HT-29 (cell line): Measurements from ENCODE around the gene HOXA6. TPM values are rescaled to one million over a fixed set of nuclear protein-coding genes. Genes with fewer than 3 reads are reported as not detected.

ENCODE experiments used
- DNase-seq: peaks from one replicate; pipeline ENCODE4 v3.0.0-alpha.2; 2015; ENCODE audit warnings: low spot score
- total RNA-seq: library from RNA; depleted of rRNA; stranded (reverse); fragments of >200 nt; shearing (Covaris generic); gene quantifications from 2 replicates; pipeline ENCODE4 v1.2.3, GENCODE V29; 2014

The HOXA6 gene
- total RNA-seq, 1 experiment from 2014 or later, result 25.5 TPM

DNA sequence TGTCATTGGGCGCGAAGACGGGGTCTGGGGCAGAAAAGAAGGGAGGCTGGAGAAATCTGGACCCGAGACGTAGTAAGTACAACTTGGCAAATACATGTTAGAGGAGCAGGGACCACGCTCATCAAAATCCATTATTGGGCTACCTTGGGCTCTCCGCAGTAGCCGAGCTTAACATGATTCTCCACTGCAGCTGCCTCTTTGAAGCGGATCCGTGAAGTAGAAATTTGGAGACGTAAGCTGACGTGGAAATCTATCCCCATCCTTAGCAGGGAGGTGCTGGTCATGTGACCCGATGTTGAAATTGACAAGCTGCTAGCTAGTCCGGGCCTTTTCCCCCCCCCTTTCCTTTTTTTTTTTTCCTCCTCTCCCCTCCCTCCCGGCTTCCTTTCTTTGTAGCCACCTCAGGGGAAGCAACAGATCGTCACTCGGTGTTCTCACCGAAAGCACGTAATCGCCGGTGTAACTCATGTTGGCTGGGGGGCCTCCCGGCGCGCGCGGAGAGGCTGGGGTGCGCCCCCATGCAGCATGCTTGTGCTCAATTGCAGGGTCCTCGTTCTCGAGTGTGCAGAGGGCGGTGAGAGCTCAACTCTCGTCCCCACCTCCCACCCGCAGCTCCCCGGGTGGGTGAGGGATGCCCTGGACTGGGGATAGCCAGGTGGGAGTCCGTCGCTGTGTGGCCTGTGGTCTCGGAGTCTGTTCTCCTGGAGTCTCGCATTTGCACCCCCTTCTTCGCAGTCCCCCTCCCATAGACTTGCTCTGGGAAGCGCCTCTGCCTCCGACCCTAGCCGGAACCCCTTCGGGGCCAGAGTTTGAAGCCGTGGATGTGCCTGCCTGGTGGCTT lies 37.7 kb upstream of the HOXA6 start, which contains the start of gene HOXA11:
Gene HOXA11, minus strand, starts transcription at position 220 of the 841 bp plus-strand sequence. Its CDS starts 88 bp downstream, at position 132.
- DNase-seq, result peak; percentile 70

GRCh38 chr7:27184337-27185012 lies 36.9 kb upstream of the HOXA6 start:
- DNase-seq, result peak; percentile 80

DNA sequence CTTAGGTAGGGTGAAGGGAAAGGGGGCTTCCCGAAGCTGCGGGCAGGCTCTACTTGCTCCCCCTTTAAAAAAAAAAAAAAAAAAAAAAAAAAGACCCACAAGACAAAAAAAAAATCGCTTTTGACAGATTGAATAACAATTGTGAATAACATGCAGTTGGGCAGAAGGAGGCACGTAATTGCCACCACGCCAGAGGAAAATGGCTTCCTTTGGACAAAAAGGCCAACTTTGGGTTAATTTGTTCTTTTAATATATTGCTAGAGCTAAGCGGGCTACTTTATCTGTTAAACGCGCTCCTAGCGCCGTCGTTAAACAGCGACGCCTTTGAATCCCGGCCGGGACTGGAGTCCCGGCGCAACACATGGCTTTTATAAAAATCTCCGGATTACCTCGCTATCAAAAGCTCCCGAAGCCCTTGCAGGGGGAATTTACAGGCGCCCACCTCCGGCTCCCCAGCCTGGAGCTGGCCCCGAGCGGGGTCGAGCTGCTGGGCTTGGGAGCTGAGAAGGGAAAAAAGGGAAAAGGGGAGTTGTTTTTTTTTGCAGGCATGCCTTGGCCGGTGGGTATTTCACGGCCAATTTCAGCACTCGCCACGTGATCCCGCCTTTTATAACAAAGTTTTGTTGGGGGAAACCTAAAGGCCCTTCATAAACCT lies 36.2 kb upstream of the HOXA6 start:
- DNase-seq, result no peak

- DNase-seq, result no peak
These were observed 35.5 kb upstream of the HOXA6 start for GRCh38 chr7:27182861-27183681.

DNA sequence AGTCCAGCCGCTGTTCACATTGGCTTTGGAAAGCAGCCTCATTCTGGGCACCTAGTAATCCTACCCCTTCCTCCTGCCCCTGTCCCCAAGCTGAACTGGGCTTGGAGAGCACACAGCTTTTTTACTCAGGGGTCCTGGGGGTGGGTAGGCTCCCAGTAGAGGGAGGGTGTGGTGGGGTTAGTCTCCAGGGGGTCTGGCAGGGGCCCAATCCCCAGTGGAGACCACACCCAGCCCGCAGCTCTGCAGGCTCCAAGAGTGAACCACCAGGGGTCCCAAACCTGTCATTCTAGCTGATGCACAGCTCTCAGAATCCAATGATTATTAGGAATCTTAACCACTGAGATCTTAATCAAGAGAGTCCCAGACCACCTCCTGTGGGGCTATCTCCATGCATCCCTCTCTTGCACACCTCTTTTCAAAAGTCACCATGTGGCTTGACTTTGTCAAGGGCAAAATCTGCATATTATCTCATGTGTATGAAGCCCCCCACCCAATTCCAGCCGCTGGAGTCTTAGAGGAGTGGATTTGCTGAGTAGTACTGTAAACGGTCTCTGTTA lies 34.8 kb upstream of the HOXA6 start:
- DNase-seq, result peak; percentile 64

DNA sequence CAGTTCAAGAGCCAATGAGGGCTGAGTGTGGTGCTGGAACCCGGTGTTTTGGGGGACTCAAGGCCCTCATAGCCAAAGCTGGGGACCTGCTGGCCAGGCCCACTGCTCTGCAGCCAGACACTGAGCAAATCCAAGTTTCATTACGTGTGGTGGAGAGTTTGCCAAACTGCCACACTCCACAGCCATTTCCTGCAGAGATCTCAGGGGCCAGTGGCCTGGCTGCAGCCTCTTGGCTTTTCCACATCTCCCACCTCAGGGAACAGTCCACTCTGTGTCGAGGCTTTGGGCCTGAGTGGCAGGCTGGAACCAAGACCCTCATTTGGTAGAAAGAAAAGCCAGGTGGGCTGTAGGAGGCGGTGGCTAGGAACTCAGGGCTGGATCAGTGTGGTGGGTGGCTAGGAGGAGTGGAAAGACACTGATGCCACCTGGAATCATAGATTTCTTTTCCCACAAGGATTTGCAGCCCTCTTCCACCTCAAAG lies 34.3 kb upstream of the HOXA6 start:
- DNase-seq, result peak; percentile 65

DNA sequence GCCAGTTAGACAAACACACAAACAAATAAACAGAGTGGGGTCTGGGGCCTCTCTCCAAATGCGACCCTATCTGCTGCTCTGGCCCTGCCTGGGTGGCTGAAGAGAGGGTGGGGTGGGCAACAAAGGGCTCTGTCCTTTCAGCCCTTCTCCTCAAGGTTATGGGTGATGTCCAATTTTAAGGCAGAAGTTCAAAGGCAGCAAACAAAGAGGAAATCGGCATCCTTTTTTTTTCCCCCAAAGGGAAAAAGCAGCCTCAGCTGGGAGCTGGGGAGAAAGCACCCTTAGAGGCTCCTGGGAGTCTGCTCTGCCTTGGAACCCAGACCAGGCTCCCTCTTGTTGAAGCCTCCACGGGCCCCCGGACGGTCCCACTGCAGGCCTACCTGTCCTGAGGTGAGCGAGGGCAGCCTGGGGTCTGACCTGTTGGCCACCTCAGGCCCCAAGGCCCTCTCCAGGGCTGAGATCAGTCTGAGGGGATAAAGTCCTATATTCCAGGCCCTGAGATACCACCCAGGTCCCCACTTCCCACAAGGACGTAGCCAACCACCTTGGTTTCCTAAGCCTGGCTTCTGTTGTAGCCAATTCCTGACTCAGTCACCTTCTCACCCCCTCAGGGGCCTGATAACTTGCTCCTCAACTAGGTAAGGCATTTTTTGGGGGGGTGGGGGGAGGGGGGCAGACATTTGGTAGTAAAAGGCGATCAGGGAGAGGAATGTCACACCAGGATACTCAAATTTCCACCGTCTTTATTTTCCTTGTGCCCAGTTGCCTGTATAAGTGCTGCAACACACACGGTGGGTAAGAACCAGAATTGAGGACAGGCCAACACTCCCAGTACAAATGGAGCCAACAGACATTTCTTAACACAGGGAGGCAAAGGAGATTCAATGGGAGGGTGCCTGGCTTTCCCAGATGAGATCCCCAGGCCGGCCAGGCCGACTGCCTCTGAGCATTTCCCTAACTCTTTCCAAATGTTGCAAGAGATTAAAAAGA lies 33.2 kb upstream of the HOXA6 start:
- peak; percentile 66 for DNase-seq

DNA sequence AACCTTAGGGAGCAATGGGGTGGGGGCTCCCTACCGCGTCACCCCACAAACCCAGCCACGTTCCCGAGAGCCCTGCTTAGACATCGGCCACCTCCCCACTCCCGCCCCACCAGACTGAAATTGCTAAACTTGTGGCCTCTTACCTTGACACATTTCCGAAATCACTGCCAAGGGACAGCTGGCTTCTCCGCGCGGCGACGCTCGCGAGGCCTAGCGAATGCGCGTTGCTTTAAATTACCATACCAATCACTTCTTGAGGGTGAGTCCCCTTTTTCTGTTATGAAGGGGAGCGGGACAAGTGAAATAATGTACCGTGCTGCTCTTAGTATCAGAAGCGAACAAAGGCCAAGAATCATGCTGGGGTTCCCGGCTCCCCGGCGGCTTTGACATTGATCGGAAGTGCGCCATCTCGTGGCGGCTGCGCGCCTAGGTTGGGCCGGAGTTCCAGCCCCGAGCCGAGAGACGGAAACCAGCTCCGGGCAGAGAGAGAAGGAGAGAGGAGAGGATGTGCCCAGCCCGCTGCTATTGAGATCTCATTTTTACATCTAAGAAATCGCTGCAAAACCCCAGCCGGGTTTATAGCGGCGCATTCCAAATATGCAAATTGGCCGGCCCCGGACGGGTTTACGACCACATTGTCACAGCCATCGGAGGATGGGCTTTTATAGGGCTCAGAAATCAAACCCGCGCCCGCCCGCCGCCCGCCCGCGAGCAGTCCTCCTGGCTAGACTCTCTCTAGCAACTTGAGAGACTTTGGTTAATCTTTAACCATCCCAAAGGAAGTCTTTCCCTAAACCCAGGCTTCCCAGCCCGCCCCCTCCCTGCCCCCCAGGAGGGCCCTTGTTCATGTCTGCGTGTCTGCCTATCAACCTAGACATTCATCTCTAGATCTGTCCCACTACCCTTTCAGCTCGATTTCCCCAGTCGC lies 32.2 kb upstream of the HOXA6 start:
- DNase-seq, result peak; percentile 71

DNA sequence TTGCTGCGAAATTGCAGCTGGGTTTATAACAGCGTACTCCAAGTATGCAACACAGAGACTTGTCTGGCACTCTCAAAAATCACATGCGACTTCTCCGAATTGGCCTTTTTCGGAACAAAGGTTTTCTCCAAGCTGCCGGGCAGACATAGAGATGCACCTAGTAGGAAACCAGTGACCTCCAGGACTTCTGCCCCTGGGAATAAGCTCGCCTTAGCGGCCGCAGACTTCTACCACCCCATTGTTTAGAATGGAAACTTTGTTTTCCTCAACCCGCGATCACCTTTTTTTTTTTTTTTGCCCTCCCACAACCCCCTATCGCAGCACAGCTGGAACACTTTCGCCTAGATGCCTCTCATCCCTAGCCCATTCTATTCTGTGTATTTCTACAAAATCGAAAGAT lies 31.5 kb upstream of the HOXA6 start:
- peak; percentile 61 for DNase-seq

DNA sequence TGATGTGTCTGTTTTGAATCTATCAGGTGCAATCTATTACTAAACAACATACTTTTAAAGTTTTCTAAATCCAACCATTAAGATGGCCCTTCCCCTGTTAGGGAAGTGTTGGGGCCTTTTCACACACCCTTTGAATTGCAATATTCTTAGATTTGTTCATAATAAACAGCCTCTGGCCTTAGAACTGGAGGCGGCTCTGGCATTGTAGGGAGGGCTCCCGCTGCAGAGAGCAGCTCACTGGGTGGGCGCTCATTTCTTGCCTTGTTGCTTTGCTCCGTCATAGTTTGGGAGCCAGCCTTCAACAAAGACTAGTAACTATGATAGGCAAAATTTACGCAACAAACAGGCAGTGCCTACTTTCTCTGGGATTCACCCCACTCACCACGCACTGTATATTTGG lies 30.8 kb upstream of the HOXA6 start:
- DNase-seq, result no peak

DNA sequence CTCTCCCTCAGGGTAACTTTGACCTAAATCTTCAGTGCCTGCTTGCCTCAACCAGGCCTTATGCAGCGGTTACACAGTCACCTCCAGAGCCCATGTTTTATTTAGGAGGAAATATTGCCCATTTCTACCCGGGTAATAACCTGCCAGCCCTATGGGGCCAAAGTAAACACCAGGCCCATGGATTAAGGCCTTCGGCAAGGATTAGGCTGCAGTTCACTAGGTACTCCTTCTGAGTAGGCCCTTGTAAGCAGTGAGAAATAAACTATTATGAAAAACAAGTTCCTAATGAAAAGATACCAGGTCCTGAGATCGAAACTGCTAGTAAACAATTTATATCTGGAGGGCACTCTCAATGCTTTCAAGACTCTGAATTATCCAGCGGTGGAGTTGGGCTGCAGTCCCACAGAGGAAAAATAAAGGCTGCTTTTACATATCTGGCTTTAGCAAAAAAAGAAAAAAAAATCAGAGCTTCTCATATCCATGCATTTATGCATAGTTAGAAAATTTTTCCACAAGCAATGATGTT lies 30.3 kb upstream of the HOXA6 start:
- peak; percentile 80 for DNase-seq

GRCh38 chr7:27176962-27177794 lies 29.6 kb upstream of the HOXA6 start:
- DNase-seq, result peak; percentile 83

DNA sequence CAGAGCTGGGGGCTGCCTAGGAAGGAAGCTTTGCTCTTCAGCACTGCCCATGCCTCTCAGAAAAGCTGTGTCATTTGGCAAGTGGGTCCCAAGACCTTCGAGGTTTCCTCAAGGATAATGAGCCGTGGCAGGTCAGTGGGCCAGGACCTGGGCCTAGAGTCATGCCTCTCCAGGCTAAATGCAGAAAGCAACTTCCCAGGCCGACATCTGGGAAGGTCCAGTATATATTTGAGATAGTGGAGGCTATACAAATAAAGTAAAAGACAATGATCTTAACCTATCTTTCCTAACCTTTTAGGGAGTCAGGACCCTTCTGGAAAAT lies 28.9 kb upstream of the HOXA6 start:
- DNase-seq, result no peak

DNA sequence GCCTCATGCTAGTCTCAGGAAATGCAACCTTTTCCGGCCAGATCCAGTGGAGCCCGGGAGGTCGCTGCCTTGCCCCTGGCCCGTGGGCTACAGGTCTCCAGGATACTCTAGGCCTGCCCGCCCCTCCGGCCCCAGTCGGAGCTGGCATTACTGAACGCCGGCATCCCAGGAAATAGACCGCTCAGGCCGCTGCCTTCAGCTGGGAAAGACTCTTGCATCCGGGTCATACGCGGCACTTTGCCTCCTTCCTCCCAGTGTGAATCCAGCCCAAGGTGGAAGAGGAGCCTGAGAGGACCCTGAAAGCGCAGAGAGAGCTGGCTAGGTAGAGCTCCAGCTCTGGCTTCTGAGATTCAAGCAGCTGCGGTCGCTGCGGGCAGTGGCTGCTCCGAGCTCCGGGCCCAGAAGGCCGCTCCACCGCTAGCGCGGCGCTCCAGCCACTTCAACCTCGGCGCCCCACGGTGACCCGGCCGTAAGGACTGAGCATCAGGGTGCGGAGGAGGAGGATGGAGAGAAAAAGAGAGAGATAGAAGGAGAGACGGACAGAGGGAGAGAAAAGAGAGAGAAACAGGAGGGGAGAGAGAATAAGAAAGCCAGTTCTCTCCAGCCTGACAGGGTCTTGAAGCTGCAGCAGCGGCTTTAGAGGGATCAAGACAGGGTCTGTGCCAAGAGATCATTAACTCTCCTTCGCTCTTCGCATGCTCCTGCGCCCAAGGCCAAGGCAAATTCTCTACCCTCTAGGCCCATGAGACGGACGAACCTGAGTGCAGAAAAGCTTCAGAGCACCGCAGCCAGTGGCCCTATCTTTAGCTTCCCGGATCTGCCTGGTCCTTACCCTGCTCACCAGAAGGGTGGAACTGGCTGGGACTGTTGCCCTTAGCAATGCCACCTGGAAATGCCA lies 28.3 kb upstream of the HOXA6 start:
- DNase-seq, result no peak

- peak; percentile 95 for DNase-seq
These were observed 27.5 kb upstream of the HOXA6 start for GRCh38 chr7:27174874-27175625.
